Hippocampal formation (tissue), 2 donors: Measurements from ENCODE around the gene LRBA.
"Not testable (repeated sequence)": the region's sequence is repeated elsewhere in the genome, so short reads cannot be mapped to it uniquely, and the experiment has no call there.

Source experiments
- DNase-seq, 2 donors: peaks; one replicate each; lab custom pipeline; 2025; lab: John Stamatoyannopoulos, UW

The LRBA gene

DNA sequence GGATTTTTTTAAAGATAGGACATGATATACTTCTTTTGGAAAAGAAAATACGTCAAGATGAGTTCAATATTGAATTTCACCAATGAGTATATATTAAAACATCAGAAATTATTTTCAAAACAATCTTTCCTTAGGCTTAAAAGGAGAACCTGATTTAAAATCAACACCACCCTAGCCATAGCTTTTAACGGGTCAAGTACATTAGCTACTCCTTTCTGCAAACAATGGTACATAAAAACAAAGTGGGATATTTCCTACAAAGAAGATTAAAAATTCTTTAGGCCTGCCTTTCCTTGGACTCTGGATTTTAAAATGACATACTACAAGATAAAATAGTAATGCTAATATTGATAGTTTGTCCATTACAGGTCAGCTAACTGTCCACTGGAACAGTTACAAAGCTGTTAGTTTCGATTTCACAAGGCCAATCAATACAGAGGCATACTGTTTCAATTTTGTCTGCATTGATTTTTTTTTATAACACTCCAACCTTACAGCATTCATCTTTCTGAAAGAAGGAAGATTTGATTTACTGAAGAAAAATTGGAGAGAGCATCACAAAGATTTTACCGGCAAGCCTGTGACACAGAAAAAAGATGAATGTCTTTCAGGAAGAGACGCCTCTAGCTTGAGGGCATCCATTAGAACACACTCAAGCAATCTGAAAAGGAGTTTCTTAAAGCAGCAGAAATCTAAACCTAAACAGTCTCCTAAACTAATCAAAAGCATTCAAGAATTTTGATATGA lies 335.9 kb downstream of the LRBA start:
- DNase-seq: no peak

DNA sequence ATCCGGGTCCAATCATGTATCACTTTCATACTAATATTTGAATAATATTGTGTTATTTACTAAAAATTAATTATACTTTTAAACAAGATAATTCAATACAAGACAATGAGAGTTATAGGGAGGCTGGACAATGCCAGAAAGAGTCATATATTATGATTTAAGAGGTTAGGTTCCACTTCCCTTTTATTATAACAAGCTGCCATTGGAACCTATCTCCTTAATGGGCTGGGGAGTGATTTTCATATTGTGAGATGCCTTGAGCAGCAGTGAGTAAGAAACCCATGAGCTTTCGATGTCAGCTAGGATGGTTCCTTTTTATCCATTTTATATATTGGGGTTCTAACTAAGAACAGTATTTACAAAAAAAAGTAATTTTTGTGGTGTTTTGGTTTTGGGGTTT lies 341.3 kb downstream of the LRBA start:
- no peak for DNase-seq

DNA sequence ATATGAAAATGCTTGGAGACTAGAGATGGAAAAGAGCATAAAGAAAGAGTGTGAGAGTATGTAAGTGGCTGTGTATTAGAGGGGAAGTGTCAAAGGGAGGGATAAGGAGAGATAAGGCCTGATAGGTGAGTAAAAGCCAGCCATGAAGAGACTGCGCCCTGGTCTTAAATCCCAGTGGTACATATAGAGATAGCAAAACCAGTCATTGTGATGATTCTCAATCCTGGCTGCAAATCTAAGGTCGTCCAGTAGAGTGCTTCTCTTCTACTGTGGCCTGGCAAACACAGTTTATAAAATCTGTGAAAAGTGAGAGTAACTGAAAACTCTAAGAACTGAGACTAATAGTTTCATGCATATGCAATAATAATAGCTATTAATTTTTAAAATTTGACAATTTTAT lies 346.3 kb downstream of the LRBA start:
- no peak for DNase-seq

DNA sequence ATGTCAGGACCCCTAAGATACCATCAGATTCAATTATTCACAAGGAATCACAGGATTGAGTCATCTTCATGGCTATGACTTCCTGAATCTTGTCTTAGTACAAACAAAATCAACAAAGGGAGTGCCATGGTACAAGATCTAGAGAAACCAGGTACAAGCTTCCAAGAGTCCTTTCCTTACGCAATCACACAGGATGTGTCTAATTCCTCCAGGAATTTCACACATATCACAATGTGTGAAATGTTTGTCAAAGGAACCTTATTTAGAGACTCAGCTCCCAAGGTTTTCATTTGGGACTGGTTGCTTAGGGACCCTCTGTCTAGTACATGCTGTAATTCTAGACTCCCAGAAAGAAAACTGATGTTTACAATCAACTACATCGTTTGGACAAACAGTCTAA lies 350.1 kb downstream of the LRBA start:
- no peak for DNase-seq

DNA sequence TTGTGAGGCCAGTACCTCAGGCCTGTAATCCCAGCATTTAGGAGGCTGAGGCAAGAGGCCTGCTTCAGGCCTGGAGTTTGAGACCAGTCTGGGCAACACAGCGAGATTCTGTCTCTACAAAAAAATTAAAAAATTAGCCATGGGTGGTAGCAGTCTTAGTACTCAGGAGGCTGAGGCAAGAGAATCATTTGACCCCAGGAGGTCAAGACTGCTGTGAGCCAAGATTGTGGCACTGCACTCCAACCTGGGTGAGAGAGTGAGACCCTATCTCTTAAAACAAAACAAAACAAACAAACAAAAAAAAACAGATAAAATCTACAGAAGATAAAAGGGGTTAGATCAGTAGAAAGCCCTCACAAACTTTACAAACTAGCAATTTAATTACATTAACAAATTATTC lies 352.4 kb downstream of the LRBA start:
- DNase-seq: no peak

DNA sequence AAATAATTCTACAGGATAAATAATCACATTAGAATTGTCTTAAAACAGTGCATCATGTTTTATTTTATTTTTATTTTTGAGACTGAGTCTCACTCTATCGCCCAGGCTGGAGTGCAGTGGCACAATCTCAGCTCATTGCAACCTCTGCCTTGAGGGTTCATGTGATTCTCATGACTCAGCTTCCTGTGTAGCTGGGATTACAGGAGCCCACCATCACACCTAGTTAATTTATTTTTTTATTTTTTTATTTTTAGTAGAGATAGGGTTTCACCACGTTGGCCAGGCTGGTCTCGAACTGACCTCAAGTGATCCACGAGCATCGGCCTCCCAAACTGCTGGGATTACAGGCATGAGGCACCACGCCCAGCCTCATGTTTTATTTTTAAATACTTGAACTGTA lies 353.5 kb downstream of the LRBA start:
- DNase-seq: not testable (repeated sequence)

DNA sequence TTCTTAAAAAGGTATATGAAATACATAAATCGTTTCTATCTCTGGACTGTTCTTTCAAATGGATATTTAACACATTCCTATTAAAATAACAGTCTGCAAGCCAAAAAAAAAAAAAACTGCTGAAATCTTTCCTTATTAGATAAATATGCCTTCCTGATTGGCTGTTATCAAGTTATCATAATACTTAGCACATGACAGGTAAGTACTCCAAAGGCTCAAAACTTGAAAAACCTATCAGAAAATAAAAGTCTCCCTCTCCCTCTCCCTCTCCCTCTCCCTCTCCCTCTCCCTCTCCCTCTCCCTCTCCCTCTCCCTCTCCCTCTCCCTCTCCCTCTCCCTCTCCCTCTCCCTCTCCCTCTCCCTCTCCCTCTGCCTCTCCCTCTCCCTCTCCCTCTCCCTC lies 356.8 kb downstream of the LRBA start:
- DNase-seq: not testable (repeated sequence)

DNA sequence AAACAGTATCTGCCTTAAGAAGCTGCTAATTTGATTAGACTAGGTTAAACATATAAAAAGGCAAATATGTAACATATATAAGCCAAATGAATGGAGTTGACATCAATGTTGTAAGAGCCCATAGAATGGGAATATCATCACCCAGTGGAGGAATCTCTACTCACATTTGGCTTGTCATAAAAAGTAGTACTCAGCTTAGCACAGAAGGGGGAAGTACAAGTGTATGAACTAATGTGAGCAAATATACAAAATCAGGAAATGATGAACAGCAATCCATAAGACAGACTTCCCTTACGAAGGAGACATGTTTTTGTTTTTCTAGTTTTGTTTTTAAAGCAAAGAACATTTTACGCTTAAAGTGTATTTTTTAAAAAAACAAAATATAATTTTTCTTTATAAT lies 358.2 kb downstream of the LRBA start:
- DNase-seq: no peak

DNA sequence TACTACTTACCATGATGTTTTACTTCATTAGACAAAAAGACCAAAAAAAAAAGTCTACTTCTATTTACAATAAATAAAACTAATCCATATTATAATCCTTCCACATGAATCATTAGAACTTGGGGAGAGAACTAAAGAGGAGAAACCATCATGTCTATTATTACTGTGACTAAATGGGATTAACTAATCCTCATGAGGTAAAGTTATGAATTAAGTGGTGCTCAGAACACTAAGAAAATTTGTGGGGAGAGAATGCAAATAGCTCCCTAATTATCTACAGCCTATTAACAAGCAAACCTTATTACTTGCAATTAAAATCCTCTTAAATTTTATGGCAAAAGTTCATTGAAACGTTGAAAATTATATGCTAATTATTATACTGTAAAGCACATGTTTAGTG lies 364.3 kb downstream of the LRBA start:
- DNase-seq: no peak

DNA sequence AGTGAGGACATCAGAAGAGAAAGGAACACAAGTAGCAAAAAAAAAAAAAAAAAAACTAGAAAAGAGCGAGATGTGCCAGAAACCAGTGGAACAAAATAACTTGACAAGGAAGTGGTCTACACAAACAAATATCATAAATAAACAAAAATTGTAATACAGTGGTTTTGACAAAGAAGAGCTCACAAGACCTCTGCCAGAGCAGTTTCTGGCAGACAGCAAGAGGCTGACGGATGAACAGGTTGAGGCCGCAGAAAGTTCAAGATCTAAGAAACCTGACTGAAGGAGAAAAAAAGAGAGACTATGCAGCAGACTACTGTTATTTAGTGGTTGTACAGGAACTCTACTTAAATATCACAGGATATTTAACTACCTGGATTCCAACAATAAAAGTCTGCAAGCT lies 367.0 kb downstream of the LRBA start:
- no peak for DNase-seq

DNA sequence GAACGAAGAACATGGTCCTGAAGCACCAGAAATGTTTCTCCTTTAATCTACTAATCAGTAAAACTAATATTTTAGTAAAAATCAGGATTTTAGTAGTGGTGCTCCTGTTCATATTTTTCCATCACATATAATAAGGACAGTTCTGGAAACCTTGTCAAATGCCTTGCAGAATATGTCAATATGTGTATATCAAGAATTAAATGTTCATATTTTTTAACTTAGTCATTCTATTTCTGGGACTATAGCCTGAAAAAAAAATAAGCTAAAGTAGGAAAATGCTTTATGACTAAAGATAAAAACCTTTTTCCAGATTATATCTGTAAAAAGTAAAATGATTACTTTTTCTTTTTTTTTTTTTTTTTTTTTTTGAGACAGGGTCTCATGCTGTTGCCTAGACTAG lies 368.1 kb downstream of the LRBA start:
- DNase-seq: no peak

DNA sequence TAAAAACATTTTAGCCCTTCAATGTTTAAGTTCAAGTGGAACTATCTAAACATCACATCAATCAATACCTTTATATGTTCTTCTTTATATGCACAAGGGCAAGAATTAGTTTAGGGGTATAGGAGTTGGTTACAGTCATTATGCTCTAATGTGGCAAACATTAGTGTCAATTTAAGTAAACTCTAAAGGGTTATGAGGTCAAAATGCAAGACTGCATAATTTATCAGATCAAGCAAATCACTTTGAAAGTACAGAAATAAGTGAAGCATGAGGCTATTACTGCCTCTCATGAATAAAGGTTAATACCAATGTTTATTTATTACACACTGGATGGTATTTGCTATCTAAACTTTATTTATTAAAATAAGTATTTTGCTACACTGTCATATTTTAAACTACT lies 373.5 kb downstream of the LRBA start:
- DNase-seq: no peak

DNA sequence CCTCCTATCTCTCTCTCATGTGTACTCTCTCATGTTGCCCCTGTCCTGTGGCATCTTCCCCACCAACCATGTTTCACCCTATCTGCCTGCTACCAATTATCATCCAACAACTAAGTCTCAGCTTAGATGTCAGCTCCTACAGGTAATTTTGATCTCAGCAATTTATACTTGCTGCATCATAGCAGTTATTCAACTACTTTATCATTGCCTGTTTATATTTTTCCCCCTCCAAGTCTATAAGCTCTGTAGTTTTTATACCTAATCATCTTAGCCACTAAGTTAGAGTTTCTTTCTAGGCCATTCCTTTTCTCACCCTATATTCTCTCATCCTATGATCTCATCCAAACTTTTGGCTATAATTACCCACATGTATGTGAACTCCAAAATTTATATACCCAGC lies 382.4 kb downstream of the LRBA start:
- DNase-seq: no peak

DNA sequence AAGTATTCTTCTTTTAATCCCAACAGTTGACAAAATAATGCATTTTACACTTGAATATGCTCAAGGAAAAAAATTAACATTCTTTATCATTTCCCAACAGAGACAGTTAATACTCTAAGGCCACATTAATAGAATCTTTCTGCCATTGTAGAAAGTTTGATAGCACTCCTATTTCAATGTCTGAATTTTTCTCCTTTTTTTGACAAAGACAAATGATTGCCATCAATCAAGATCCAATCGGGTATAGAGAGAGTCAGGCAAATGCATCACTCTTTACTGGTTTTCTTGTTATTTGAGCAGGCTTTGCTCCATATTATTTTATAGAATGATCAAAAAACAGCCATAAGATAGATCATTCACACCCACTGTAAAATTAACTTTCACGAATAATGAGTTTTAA lies 387.0 kb downstream of the LRBA start:
- no peak for DNase-seq

DNA sequence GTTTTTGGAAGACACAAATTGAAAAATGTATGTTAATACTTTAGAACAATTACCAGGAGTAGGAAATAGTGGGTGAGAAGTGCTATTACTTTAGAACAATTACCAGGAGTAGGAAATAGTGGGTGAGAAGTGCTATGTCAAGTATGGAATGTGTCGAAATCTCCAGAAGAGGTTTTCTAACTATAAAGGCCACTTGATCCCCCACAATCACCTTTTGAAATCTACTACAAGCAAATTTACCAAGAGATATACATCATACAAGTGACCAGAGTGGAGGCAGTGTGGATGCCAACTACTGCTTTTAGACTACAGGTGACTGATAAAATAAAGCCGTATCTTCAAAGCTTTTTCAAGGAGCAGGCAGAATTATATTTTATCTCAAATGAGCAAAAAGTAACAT lies 390.1 kb downstream of the LRBA start:
- no peak for DNase-seq

DNA sequence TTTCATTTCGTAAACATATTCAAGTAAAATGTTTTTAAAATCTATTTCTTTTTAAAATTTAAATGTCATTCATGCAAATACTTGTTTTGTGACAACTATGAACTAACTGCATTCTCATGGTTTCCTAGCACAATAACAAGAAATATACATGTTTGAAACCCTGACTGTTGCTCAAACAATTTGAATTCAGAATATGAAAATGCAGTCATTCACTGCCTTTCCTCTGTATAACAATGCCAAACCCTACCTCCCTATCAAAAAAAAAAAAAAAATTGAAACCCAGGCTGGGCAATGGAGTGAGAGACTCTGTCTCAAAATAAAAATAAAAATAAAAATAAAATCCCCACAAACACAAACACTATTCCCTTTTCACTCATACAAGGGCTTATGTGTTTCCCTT lies 391.0 kb downstream of the LRBA start:
- DNase-seq: no peak

DNA sequence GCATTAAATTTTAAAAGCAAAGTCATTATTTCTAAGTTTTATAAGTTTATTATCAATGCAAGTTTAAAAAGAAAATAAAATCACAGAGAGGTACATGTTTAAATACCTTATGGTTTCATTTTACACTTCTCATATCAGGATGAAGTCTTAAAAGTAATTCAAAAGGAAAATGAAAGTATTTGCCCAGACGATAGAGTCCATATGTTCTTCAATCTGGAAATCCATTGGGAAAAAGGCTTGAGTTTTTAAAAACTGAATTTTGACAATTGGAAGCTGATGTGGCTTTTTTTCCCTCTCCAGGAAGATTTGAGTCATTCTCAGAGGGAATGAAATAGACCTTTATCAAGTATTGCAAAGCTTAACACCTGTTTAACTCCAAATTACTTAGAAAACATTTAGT lies 396.0 kb downstream of the LRBA start:
- DNase-seq: no peak

DNA sequence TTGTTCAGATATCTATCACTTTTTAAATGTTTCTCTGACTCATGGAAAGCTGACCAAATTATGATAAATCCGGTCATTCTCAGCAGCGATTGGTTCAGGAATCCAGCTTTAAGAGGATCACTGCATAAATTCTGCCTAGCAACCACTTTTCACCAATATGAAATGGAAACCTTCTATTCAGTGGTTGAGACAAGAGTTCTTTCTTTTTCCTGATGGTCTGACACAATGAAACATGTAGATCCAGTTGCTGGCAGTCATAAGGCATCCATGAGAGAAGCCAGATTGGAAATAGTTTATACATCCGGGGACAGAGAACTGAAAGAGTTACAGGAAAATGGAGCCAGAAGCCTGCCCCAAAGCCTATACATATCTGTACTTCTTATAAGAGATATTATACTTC lies 406.0 kb downstream of the LRBA start:
- DNase-seq: no peak

DNA sequence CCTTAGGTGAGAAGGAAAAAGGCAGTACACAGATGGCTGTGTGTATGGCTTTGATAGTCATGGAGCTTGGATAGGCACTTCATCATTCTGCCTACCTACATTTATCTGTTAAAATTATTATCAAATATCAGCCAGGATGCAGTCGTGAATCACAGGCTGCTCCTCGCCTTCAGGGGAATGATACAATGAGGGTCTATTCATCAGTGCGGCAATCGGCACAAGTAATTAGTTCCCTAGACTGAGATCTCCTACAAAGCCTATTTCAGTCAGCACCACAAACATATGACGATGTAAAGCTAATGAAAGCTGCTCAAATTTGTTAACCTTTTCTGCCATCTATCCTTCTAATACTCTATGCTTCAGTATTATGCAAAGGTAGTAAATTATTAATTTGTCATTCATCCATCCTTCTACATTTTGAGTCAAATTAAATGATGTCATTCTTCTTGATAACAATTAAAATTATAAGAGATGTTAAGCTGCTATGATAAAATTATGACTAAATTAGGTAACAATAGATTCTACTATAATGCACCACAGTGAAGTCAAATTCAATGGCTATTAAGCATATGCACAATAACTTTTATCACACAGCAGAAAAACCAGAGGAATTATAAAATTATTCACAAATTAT lies 414.2 kb downstream of the LRBA start:
- no peak for DNase-seq

DNA sequence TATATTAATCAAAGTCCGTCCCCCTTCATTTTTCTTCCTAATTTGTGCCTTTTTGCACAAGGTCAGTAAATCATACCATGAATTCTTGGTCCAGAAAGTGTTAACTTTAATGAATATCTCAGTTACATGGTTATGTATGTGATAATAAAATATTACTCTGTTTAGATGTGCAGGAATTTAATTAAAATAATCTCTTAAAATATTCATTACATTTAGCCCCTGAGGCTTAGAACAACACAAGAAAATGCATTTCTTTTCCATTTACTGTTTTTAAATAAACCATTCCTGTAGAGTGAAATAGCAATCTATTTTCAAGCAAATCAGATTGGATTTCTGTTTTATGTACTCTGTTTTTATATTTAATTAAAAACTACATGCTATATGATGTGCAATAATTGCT lies 415.5 kb downstream of the LRBA start:
- DNase-seq: no peak

DNA sequence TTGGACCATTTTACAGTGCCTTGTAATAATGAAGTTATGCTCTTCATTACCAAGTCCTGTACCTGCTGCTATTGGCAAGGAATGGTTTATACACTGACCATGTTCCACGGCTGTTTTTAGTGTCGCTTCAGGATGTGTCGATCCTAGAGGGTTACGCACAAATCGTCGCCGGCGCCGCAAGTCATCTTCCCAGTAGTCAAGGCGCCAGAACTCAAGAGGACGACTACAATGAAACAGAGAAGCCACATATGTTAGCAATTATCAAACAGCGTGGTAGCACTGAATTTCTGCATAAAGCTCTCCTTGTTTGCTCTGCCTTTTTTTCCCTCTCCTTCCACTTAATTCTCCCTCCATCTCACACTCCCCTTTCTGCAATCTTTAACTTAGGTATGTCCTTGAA lies 416.2 kb downstream of the LRBA start:
- DNase-seq: no peak

DNA sequence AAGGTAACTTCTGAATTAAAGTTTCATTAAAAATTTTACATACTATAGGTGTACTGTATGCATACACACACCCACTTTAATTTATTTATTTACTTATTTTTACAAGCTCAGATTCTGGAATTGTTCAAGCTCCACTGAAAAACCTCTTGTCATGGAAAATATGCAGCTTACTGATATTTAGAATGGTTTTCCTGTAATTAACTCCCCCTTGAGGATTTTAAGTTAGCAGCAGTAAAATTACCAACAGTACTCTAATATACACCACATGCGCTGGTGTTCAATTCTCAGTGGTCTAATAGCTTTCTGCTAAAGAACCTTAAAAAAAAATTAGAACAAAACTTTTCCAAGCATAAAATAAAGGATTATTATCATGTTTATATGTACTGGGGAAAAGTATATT lies 421.1 kb downstream of the LRBA start:
- no peak for DNase-seq

DNA sequence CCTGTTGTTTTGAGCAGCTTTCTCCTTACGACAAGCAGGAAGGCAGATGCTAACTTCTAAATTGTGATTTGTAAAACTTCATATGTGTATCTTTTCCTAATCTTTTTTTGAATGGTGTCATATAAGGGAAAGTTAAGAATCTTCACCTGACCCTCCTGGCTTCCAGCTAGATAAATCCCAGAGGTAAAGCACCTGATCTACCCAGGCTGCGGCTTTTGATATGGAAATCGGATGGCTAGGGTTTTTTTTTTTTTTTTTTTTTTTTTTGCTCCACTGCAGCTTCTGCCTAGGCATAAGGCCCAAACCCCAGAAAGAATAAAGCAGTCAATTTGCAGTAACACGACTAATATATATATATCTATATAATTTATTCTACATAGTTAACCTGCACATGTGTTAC lies 423.2 kb downstream of the LRBA start:
- no peak for DNase-seq

DNA sequence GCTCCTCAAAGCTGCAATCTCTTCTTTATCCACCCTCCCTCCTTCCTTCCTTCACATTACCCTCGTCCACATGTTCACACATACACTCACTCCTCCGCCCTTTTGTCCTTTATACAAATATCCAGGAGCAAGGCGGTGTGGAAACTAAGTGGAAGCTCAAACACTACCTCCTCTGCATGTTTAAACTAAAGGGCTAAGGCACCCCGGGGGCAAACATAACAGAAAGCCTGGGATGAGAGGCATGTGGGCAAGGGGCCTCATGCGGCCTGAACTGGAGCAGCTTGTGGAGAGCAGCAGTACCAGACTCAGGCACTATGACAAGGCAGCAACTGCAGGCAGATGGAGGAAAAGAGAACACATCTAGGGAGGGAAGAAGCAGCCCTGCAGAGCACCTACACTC lies 423.7 kb downstream of the LRBA start:
- no peak for DNase-seq
